ENCODE data around the gene HYKK.
"Not testable (repeated sequence)": the region's sequence is repeated elsewhere in the genome, so short reads cannot be mapped to it uniquely, and the experiment has no call there.

Gene HYKK

GRCh38 chr15:78506971-78507830 is at the start of gene HYKK:
Gene HYKK (plus strand): TSS chr15:78507577. CDS start chr15:78513089, 5,512 bp downstream.
- TF ChIP-seq ZNF274 (IDR thresholded peaks at IDR 0.05; ENCODE audit: low read depth, low read length), result no peak
- peak within 1 kb of the TSS; percentile 67 for H3K4me3 ChIP-seq (ENCODE audit: low read length)

GRCh38 chr15:78460737-78461136 is 46.6 kb upstream of the HYKK start:
- no peak overlapping the region for H3K4me3 ChIP-seq (ENCODE audit: low read length)
- TF ChIP-seq ZNF274 (IDR thresholded peaks at IDR 0.05; ENCODE audit: low read depth, low read length), result no peak

GRCh38 chr15:78461171-78461888 is 46.0 kb upstream of the HYKK start:
- H3K4me3 ChIP-seq (ENCODE audit: low read length), result no peak overlapping the region
- TF ChIP-seq ZNF274 (IDR thresholded peaks at IDR 0.05; ENCODE audit: low read depth, low read length), result no peak

DNA sequence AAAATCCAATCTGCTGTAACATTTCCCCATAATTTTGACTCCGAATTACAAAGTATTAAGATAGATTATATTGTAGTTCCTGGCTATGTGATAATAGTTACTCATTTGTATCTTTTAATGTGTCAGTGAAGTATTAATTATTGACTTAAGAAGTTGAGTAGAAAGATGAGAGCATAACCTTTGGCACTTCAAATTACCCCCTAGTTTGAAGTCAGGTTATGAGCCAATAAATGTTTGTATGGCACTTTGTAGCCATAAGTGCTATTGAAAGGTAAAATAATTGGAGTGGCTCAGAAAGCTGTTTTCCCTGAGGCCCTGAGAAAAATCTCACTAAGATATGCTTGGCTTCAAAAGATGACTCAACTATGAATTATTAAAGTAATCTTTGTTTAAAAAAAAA is 38.3 kb upstream of the HYKK start:
- no peak for TF ChIP-seq ZNF274 (IDR thresholded peaks at IDR 0.05; ENCODE audit: low read depth, low read length)
- no peak overlapping the region for H3K4me3 ChIP-seq (ENCODE audit: low read length)

GRCh38 chr15:78477295-78477694 is 30.1 kb upstream of the HYKK start:
- no peak overlapping the region for H3K4me3 ChIP-seq (ENCODE audit: low read length)
- TF ChIP-seq ZNF274 (IDR thresholded peaks at IDR 0.05; ENCODE audit: low read depth, low read length), result no peak

GRCh38 chr15:78479650-78480049 is 27.7 kb upstream of the HYKK start:
- TF ChIP-seq ZNF274 (IDR thresholded peaks at IDR 0.05; ENCODE audit: low read depth, low read length), result no peak
- no peak overlapping the region for H3K4me3 ChIP-seq (ENCODE audit: low read length)

GRCh38 chr15:78481917-78482316 is 25.5 kb upstream of the HYKK start:
- TF ChIP-seq ZNF274 (IDR thresholded peaks at IDR 0.05; ENCODE audit: low read depth, low read length), result no peak
- no peak overlapping the region for H3K4me3 ChIP-seq (ENCODE audit: low read length)

GRCh38 chr15:78492872-78493271 is 14.5 kb upstream of the HYKK start:
- no peak overlapping the region for H3K4me3 ChIP-seq (ENCODE audit: low read length)
- TF ChIP-seq ZNF274 (IDR thresholded peaks at IDR 0.05; ENCODE audit: low read depth, low read length), result no peak

DNA sequence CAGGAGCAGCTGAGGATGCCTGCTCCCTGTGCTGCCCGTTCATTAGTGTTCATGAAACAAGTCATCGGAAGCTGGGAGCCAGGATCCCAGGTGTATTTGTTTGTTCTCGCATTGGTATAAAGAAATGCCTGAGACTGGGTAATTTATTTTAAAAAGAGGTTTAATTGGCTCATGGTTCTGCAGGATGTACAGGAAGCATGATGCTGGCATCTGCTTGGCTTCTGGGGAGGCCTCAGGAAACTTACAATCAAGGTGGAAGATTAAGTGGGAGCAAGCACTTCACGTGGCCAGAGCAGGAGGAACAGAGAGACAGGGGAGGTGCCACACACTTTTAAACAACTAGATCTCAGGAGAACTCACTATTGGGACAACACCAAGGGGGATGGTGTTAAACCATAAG is 5.5 kb upstream of the HYKK start:
- no peak for TF ChIP-seq ZNF274 (IDR thresholded peaks at IDR 0.05; ENCODE audit: low read depth, low read length)
- no peak overlapping the region for H3K4me3 ChIP-seq (ENCODE audit: low read length)

DNA sequence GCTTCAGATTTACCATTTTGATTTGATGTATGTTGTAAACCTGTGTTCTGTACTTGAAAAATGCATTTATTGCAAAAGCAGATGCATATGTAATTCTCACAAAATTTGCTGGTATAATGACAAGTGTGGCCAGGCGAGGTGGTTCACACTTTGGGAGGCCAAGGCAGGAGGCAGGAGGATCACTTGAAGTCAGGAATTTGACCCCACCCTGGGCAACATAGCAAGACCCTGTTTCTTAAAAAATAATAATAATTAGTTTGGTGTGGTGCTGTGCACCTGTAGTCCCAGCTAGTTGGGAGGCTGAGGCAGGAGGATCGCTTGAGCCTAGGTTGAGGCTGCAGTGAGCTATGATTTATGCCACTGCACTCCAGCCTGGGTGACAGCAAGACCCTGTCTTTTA is 4.7 kb upstream of the HYKK start:
- H3K4me3 ChIP-seq (ENCODE audit: low read length), result no peak overlapping the region
- no peak for TF ChIP-seq ZNF274 (IDR thresholded peaks at IDR 0.05; ENCODE audit: low read depth, low read length)

- TF ChIP-seq ZNF274 (IDR thresholded peaks at IDR 0.05; ENCODE audit: low read depth, low read length), result no peak
- H3K4me3 ChIP-seq (ENCODE audit: low read length), result peak overlapping the region; percentile 67
Measured at GRCh38 chr15:78507831-78508160, 419 bp downstream of the HYKK start.

GRCh38 chr15:78508272-78508671 is 895 bp downstream of the HYKK start:
- no peak for TF ChIP-seq ZNF274 (IDR thresholded peaks at IDR 0.05; ENCODE audit: low read depth, low read length)
- H3K4me3 ChIP-seq (ENCODE audit: low read length), result peak overlapping the region; percentile 67

GRCh38 chr15:78509726-78510312 is 2.4 kb downstream of the HYKK start:
- no peak for TF ChIP-seq ZNF274 (IDR thresholded peaks at IDR 0.05; ENCODE audit: low read depth, low read length)
- H3K4me3 ChIP-seq (ENCODE audit: low read length), result no peak overlapping the region

GRCh38 chr15:78520035-78520434 is 12.7 kb downstream of the HYKK start:
- not testable (repeated sequence) for H3K4me3 ChIP-seq (ENCODE audit: low read length)

GRCh38 chr15:78524230-78524629 is 16.9 kb downstream of the HYKK start:
- no peak for TF ChIP-seq ZNF274 (IDR thresholded peaks at IDR 0.05; ENCODE audit: low read depth, low read length)
- H3K4me3 ChIP-seq (ENCODE audit: low read length), result no peak overlapping the region

Measured in GM08714 (cell line).